SK-N-SH (cell line): Measurements from ENCODE around the gene HAGHL. TPM values are rescaled to one million over a fixed set of nuclear protein-coding genes. Genes with fewer than 3 reads are reported as not detected.

Experiments
- CTCF ChIA-PET: fragments of 300-600, 350-600 bp; formaldehyde crosslinking; extraction: SDS; loops from one replicate; lab custom pipeline; 2021; lab: Yijun Ruan, JAX
- POLR2A ChIA-PET: fragments of 350-600 bp; sonication (Branson Sonifier 250); formaldehyde crosslinking; extraction: SDS; loops from one replicate; lab custom pipeline; 2020; ENCODE audit warnings: antibody characterized with exemption, inconsistent platforms; lab: Yijun Ruan, JAX
- DNase-seq: peaks from one replicate; pipeline ENCODE4 v3.0.0; 2012
- H2AFZ ChIP-seq: fragments of 200-600 bp; sonication (generic); 2 replicates; pipeline ENCODE4 v1.8.1; 2016; ENCODE audit warnings: antibody characterized with exemption, mild to moderate bottlenecking, low read depth
- H3F3A ChIP-seq: fragments of 200-600 bp; sonication (generic); replicated peaks from 2 replicates; pipeline ENCODE3; 2016; ENCODE audit warnings: antibody characterized with exemption, mild to moderate bottlenecking; ENCODE audit not compliant: insufficient read depth
- H3K27ac ChIP-seq, 2 experiments: fragments of 200-500 bp in 1 of 2; fragments of 200-600 bp in 1 of 2; sonication (Bioruptor generic) in 1 of 2; sonication (generic), shearing (Covaris generic) in 1 of 2; 2 replicates each; pipeline versions ENCODE4 v1.5.1 to v1.6.1; 2014 to 2016; ENCODE audit warnings: low read depth in 2 of 2, inconsistent platforms in 1 of 2, low read length in 1 of 2, mild to moderate bottlenecking in 1 of 2, mixed read lengths in 1 of 2
- H3K27me3 ChIP-seq: fragments of 200-600 bp; sonication (generic), shearing (Covaris generic); 2 replicates; pipeline ENCODE4 v1.6.1; 2016; ENCODE audit warnings: mixed run types; ENCODE audit not compliant: insufficient read depth
- H3K36me3 ChIP-seq, 2 experiments: fragments of 200-500 bp in 1 of 2; fragments of 200-600 bp in 1 of 2; sonication (Bioruptor generic) in 1 of 2; sonication (generic) in 1 of 2; replicated peaks in 1 of 2; 2 replicates each; pipeline versions ENCODE3 to v1.5.1; 2014 to 2016; ENCODE audit warnings: low read length in 1 of 2, mild to moderate bottlenecking in 1 of 2; ENCODE audit not compliant: insufficient read depth in 2 of 2, control insufficient read depth in 1 of 2
- H3K4me1 ChIP-seq, 2 experiments: fragments of 200-500 bp in 1 of 2; fragments of 200-600 bp in 1 of 2; sonication (Bioruptor generic) in 1 of 2; sonication (generic), shearing (Covaris generic) in 1 of 2; 2 replicates each; pipeline versions ENCODE4 v1.5.1 to v1.6.1; 2014 to 2016; ENCODE audit warnings: low read depth in 1 of 2, low read length in 1 of 2, mixed run types in 1 of 2; ENCODE audit not compliant: insufficient read depth in 2 of 2, control insufficient read depth in 1 of 2
- H3K4me2 ChIP-seq: fragments of 200-600 bp; sonication (generic), shearing (Covaris generic); 2 replicates; pipeline ENCODE4 v1.6.1; 2017; ENCODE audit warnings: mixed run types
- H3K4me3 ChIP-seq, 2 experiments: fragments of 200-500 bp in 1 of 2; fragments of 200-600 bp in 1 of 2; sonication (Bioruptor generic) in 1 of 2; sonication (generic), shearing (Covaris generic) in 1 of 2; 2 replicates each; pipeline versions ENCODE4 v1.5.1 to v1.8.1; 2014 to 2016; ENCODE audit warnings: low read depth in 2 of 2, inconsistent platforms in 1 of 2, low read length in 1 of 2, mild to moderate bottlenecking in 1 of 2, mixed read lengths in 1 of 2, moderate library complexity in 1 of 2
- H3K79me2 ChIP-seq: fragments of 200-600 bp; sonication (generic); 2 replicates; pipeline ENCODE4 v1.8.1; 2017; ENCODE audit warnings: mild to moderate bottlenecking; ENCODE audit not compliant: insufficient read depth
- H3K9ac ChIP-seq: fragments of 200-600 bp; sonication (generic); 2 replicates; pipeline ENCODE4 v1.6.1; 2017; ENCODE audit warnings: mixed run types
- H3K9me2 ChIP-seq: fragments of 200-600 bp; sonication (generic); 2 replicates; pipeline ENCODE4 v1.6.1; 2017; ENCODE audit warnings: mixed run types
- H3K9me3 ChIP-seq: fragments of 200-600 bp; sonication (generic); 2 replicates; pipeline ENCODE4 v1.6.1; 2017; ENCODE audit warnings: mixed run types, mild to moderate bottlenecking, moderate library complexity
- H4K20me1 ChIP-seq: fragments of 200-600 bp; sonication (generic); 2 replicates; pipeline ENCODE4 v1.6.1; 2017; ENCODE audit warnings: mild to moderate bottlenecking, mixed run types; ENCODE audit not compliant: insufficient read depth
- CHD2 ChIP-seq: fragments of 150-350 bp; IDR thresholded peaks from 2 replicates; pipeline ENCODE4 v1.6.1; 2018; ENCODE audit warnings: low read length; ENCODE audit not compliant: partially characterized antibody
- ELF1 ChIP-seq: IDR thresholded peaks from 2 replicates; pipeline ENCODE4 v1.4.0; 2012
- EP300 ChIP-seq, 2 experiments: IDR thresholded peaks; 2 replicates each; pipeline versions ENCODE4 v1.4.0 to v1.6.1; 2012; ENCODE audit warnings: borderline replicate concordance in 1 of 2, low read depth in 1 of 2, low read length in 1 of 2
- EZH2phosphoT487 ChIP-seq: fragments of 200-600 bp; sonication (generic); IDR thresholded peaks from 2 replicates; pipeline ENCODE4 v1.6.1; 2017; ENCODE audit warnings: low read depth, mixed run types, mild to moderate bottlenecking, antibody characterized with exemption, moderate library complexity, borderline replicate concordance
- FOSL2 ChIP-seq: IDR thresholded peaks from 2 replicates; pipeline ENCODE4 v1.4.0; 2012; ENCODE audit warnings: low read depth, mild to moderate bottlenecking, moderate library complexity, borderline replicate concordance
- FOXJ3 ChIP-seq: sonication (generic); formaldehyde crosslinking; IDR thresholded peaks from 2 replicates; pipeline ENCODE4 v1.5.1; 2020; ENCODE audit warnings: mild to moderate bottlenecking, missing genetic modification reagents
- GABPA ChIP-seq: IDR thresholded peaks from 2 replicates; pipeline ENCODE4 v1.4.0; 2012; ENCODE audit warnings: low read depth, mild to moderate bottlenecking
- IRF3 ChIP-seq: fragments of 150-350 bp; IDR thresholded peaks from 2 replicates; pipeline ENCODE4 v1.6.1; 2016; ENCODE audit warnings: mild to moderate bottlenecking, low read depth, low read length
- MAX ChIP-seq: IDR thresholded peaks from 2 replicates; pipeline ENCODE4 v1.4.0; 2012; ENCODE audit warnings: low read depth
- MXI1 ChIP-seq: IDR thresholded peaks from 2 replicates; pipeline ENCODE4 v1.6.1; 2012; ENCODE audit warnings: mild to moderate bottlenecking, low read depth, low read length, improper control_type of control experiment
- POLR2AphosphoS5 ChIP-seq: IDR thresholded peaks from 2 replicates; pipeline ENCODE4 v1.6.1; 2012; ENCODE audit warnings: low read depth, low read length
- RCOR1 ChIP-seq: fragments of 150-350 bp; IDR thresholded peaks from 2 replicates; pipeline ENCODE4 v1.6.1; 2017; ENCODE audit warnings: antibody characterized with exemption, low read length
- REST ChIP-seq: IDR thresholded peaks from 2 replicates; pipeline ENCODE4 v1.6.1; 2012; ENCODE audit warnings: mild to moderate bottlenecking, low read depth, low read length, moderate library complexity
- RXRA ChIP-seq: IDR thresholded peaks from 2 replicates; pipeline ENCODE4 v1.4.0; 2012; ENCODE audit warnings: low read depth, mild to moderate bottlenecking, borderline replicate concordance
- SMC3 ChIP-seq: IDR thresholded peaks from 2 replicates; pipeline ENCODE4 v1.6.1; 2012; ENCODE audit warnings: low read depth, low read length, improper control_type of control experiment
- TAF1 ChIP-seq: IDR thresholded peaks from 2 replicates; pipeline ENCODE4 v1.6.1; 2012; ENCODE audit warnings: low read depth, mild to moderate bottlenecking, low read length, moderate library complexity, borderline replicate concordance
- TCF12 ChIP-seq: IDR thresholded peaks from 2 replicates; pipeline ENCODE4 v1.4.0; 2012
- TEAD4 ChIP-seq: IDR thresholded peaks from 2 replicates; pipeline ENCODE4 v1.4.0; 2012; ENCODE audit warnings: mild to moderate bottlenecking, borderline replicate concordance; ENCODE audit not compliant: insufficient read depth
- USF1 ChIP-seq: IDR thresholded peaks from 2 replicates; pipeline ENCODE4 v1.4.0; 2012; ENCODE audit warnings: low read depth, borderline replicate concordance
- USF2 ChIP-seq: fragments of 150-350 bp; IDR thresholded peaks from 2 replicates; pipeline ENCODE4 v1.6.1; 2017; ENCODE audit warnings: antibody characterized with exemption, low read length, low read depth, borderline replicate concordance
- YY1 ChIP-seq: IDR thresholded peaks from 2 replicates; pipeline ENCODE4 v1.4.0; 2012; ENCODE audit warnings: low read depth, mild to moderate bottlenecking
- ZBTB33 ChIP-seq: IDR thresholded peaks from 2 replicates; pipeline ENCODE4 v1.4.0; 2012; ENCODE audit warnings: low read depth, borderline replicate concordance
- WGBS: methylation state at CpG from one replicate; pipeline ENCODE4 v1.1.6; 2017; ENCODE audit warnings: low lambda C conversion rate; 5-methylcytosine and 5-hydroxymethylcytosine counted together
- polyA plus RNA-seq, 3 experiments: library from polyadenylated mRNA; depleted of rRNA; stranded (reverse); fragments of >200 nt; gene quantifications; 2 replicates each; pipeline ENCODE4 v1.2.3, GENCODE V29; 2012

HAGHL gene
- polyA plus RNA-seq, 1 of the 3 experiments (the other 2 are of a cell fraction), result 65.5 TPM

- POLR2A ChIA-PET, result interaction anchor here (0.9 to 3.8 kb wide), 13 partner anchors 9 to 67 kb away, joined by 3 to 19 read pairs (median 4); partner anchors contain the start of genes CHTF18, JMJD8, RPUSD1 and STUB1
- CTCF ChIA-PET, result interaction anchor here (0.7 to 22.4 kb wide), 11 partner anchors 7 to 382 kb away, joined by 3 to 358 read pairs (median 5); partner anchors contain the start of genes ANTKMT, CCDC78, CIAO3 and FBXL16
- no peaks in the 10 kb centered on the region for H3K9me3 ChIP-seq
- H3K79me2 ChIP-seq, result peaks cover 2% of the 10 kb centered on the region; the same call in 1 of the 2 replicates
- H3K4me3 ChIP-seq, result peak overlapping the region; percentile 86 to 89
- WGBS, result 2% methylated on average over 24 of the region's 38 CpGs
- DNase-seq, result peak; percentile 89
- H3K9me2 ChIP-seq, result no peaks in the 10 kb centered on the region
- peaks cover 0 to 6% of the 10 kb centered on the region in 2 experiments for H3K36me3 ChIP-seq
- H3K4me1 ChIP-seq, result peaks cover 8 to 47% of the 10 kb centered on the region in 2 experiments; a peak in 3 of 4 replicates
- H3F3A ChIP-seq, result peaks cover 24% of the 10 kb centered on the region
- 0 out of 2 replicates have a peak overlapping the region, but pooled peaks have one; percentile 46 for H2AFZ ChIP-seq
- H3K27ac ChIP-seq, result peak overlapping the region; percentile 91 to 99
- H4K20me1 ChIP-seq, result peaks cover 24% of the 10 kb centered on the region; the same call in 1 of the 2 replicates
- H3K4me2 ChIP-seq, result peak overlapping the region; percentile 100
- H3K9ac ChIP-seq, result peak overlapping the region; percentile 85
- H3K27me3 ChIP-seq, result no peaks in the 10 kb centered on the region
- TF ChIP-seq MXI1, result peak; percentile 68
- 0 out of 2 replicates have a peak, but pooled peaks have one; percentile 21 for TF ChIP-seq REST
- TF ChIP-seq FOSL2, result no peak
- no peak for TF ChIP-seq FOXJ3 (CRISPR knock-in tag)
- TF ChIP-seq USF1, result no peak
- peak; percentile 59 for TF ChIP-seq TCF12
- no peak for TF ChIP-seq ZBTB33
- no peak for TF ChIP-seq EZH2phosphoT487
- TF ChIP-seq CHD2, result peak; percentile 83
- no peak for TF ChIP-seq SMC3
- TF ChIP-seq RCOR1, result peak; percentile 58; the same call in 1 of the 2 replicates
- no peak for TF ChIP-seq RXRA
- no peak for TF ChIP-seq TEAD4
- peak; percentile 67; the same call in 1 of the 2 replicates for TF ChIP-seq POLR2AphosphoS5
- peak; percentile 38 for TF ChIP-seq MAX
- TF ChIP-seq ELF1, result no peak; the same call in 1 of the 2 replicates
- TF ChIP-seq TAF1, result peak; percentile 59
- peak; percentile 59; the same call in 1 of the 2 replicates for TF ChIP-seq YY1
- no peak for TF ChIP-seq GABPA
- no peak for TF ChIP-seq EP300 (IDR thresholded peaks at IDR 0.05; ENCODE audit: borderline replicate concordance in 1 of 2, low read depth in 1 of 2, low read length in 1 of 2)
- no peak for TF ChIP-seq IRF3
- no peak for TF ChIP-seq USF2
Observed at GRCh38 chr16:720447-720989, 6.4 kb upstream of the HAGHL start.
